WI38 (cell line): Measurements from ENCODE around the gene MYMX.

Experiments
- H3K4me3 ChIP-seq: 2 replicates; pipeline ENCODE4 v1.5.1; 2011; ENCODE audit warnings: low read depth, mild to moderate bottlenecking, control low read depth, low read length
- CTCF ChIP-seq: IDR thresholded peaks from 2 replicates; pipeline ENCODE4 v1.5.1; 2012; ENCODE audit warnings: low read depth, mild to moderate bottlenecking, control low read depth, low read length

MYMX gene

DNA sequence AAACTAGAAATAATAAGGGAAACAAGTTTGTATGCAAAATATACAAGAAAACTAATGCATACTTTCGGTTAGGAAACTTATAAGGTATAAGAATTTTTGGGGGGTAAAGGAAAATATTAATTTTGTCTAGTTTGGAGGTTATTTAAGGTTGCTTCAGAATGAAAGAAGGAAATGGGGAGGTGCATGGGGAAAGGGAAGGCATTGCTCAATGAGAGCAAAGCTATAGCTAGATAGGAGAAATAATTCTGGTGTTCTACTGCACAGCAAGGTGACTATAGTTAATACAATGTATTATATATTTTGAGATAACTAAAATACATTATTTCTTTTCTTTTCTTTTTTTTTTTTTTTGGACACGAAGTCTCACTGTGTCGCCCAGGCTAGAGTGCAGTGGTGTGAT lies 5.4 kb upstream of the MYMX start:
- TF ChIP-seq CTCF = no peak
- no peak overlapping the region for H3K4me3 ChIP-seq

- TF ChIP-seq CTCF = no peak
Measured at GRCh38 chr6:44214307-44214706, 2.4 kb upstream of the MYMX start.

GRCh38 chr6:44217332-44218143 lies 812 bp downstream of the MYMX start:
- H3K4me3 ChIP-seq = no peak overlapping the region
- no peak for TF ChIP-seq CTCF

More at GRCh38 chr6:44214307-44214706, 2.4 kb upstream of the MYMX start:
- H3K4me3 ChIP-seq = no peak overlapping the region

GRCh38 chr6:44219053-44219814 lies 2.5 kb downstream of the MYMX start:
- peak overlapping the region; percentile 54 for H3K4me3 ChIP-seq
- no peak for TF ChIP-seq CTCF

GRCh38 chr6:44219815-44220784 lies 3.4 kb downstream of the MYMX start:
- no peak for TF ChIP-seq CTCF
- H3K4me3 ChIP-seq = no peak overlapping the region; the same call in 1 of the 2 replicates

- H3K4me3 ChIP-seq = no peak overlapping the region
- TF ChIP-seq CTCF = no peak
Measured at GRCh38 chr6:44220913-44221290, 4.2 kb downstream of the MYMX start.
